ENCODE results near the gene GLYATL2.

Gene GLYATL2

GRCh38 chr11:58844361-58845005, at the start of gene GLYATL2:
GLYATL2 (minus strand) TSS chr11:58844704; CDS start chr11:58839612, 5,092 bp downstream.
- DNase-seq (no peak), ATAC-seq (no peak)

DNA sequence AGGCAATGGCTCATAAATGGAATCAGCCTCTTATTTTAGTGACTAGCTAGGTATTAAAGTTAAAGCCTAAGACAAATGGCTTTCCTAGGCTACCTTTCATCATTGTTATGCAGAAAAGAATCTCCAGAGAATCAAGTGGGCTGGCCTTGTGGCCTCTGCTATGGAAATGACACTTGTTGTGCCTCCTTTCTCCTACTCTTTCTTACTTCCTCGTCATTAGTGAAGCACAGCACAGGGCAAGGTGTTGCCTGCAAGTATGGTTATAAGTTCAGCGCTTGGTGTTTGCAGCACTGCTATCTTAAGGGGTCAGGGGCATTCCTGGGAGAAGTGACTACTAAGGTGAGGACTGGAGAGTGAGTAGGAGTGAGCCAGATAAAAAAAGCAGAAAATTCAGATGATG, 49.4 kb upstream of the GLYATL2 start:
- no peak for ATAC-seq
- no peak for DNase-seq

DNA sequence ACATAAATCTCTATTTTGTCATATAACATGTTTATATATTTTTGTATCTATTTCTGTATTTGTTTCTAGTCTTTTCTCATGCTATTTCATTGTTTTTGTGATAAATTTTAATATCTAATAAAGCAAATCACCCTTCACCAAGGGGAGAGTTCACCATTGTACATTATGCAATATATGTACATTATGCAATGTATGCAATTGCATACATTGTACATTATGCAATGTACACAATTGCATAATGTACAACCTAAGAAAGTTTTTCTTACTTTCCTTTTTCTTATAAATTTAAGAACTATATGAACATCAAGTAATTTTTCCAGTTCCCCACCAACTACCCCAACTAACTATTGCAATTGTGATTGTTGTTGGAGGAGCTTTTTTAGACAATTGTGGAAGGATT, 44.1 kb upstream of the GLYATL2 start:
- ATAC-seq (no peak), DNase-seq (no peak)

DNA sequence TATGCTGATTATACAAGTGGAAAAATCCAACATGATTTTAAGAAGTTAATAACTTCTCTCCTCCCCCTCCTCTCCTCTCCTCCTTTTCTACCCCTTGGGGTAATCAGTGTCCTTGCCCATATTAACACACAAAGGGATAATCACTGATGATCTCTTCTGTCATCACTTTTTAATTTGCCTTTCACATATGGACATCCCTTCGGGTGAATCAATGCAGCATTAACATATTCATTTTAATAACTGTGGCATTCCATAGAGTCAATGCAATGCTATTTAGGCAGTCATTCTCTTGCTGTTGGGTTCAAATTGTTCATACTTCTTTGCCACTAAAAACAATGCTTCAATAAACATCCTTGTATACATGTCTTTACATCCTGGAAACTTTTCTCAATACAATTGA, 42.9 kb upstream of the GLYATL2 start:
- no peak for DNase-seq
- ATAC-seq = no peak

- no peak for ATAC-seq
- DNase-seq = no peak
Measured at GRCh38 chr11:58880625-58881024, 36.1 kb upstream of the GLYATL2 start.

GRCh38 chr11:58880166-58880565, 35.7 kb upstream of the GLYATL2 start:
- ATAC-seq = no peak
- DNase-seq = no peak

GRCh38 chr11:58867556-58867955, 23.1 kb upstream of the GLYATL2 start:
- no peak for ATAC-seq

DNA sequence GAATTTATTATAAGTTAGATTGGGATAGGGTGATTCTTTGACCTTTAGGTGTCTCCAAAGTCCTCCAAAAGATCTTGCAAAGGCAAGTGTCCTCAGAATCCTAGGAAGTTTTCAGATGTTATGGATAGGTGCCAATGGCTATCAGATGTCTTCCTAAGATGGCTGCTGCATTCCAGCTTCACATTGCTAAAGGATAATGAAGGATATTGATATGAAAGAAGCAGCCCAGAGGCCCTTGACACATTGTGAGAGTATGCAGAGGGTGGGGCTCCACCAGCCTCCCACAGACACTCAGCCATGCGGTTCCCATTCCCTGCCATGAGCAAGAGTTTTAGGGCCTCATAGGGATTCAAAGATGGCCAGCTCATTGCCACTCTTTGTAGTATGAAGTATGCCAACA, 22.3 kb upstream of the GLYATL2 start:
- DNase-seq = no peak
- no peak for ATAC-seq

More at GRCh38 chr11:58867556-58867955, 23.1 kb upstream of the GLYATL2 start:
- DNase-seq = no peak

DNA sequence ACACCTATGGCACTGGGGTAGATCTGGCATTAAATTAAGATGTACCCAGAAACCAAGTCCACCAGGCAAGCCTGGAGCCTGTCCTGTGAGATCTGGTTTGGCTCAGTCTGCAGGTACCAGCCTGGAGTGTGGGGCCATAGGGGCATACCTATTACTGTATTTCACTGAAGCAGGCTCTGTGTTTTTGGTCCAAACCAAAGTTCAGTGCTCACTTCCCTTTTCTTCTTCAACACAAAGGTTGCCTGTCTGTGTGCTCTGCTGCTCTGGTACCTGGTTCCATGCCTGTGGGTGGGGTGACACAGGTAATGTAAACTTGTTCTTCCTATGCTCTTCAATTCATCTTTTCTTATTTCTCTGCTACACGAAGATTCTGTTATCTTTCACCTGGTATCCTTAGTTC, 19.8 kb upstream of the GLYATL2 start:
- no peak for DNase-seq
- no peak for ATAC-seq

DNA sequence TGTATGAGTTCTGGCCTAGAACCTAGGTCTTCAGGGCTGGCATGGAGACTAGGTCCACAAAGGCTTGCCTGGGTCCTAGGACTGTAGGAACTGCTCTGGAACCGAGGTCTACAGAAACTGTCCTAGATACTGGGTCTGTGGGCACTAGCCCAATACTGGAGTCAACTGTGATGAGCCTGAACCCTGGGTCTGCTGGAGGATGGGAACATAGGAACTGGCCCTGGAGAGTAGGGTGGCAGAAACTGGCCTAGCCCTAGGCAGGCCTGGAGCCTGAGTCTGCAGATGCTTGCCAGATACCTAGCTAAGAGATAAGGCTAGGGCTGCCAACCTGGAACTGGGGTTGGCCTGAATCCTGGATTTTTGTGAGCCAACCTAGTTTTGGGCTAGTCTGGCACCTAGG, 19.2 kb upstream of the GLYATL2 start:
- DNase-seq = no peak
- no peak for ATAC-seq

DNA sequence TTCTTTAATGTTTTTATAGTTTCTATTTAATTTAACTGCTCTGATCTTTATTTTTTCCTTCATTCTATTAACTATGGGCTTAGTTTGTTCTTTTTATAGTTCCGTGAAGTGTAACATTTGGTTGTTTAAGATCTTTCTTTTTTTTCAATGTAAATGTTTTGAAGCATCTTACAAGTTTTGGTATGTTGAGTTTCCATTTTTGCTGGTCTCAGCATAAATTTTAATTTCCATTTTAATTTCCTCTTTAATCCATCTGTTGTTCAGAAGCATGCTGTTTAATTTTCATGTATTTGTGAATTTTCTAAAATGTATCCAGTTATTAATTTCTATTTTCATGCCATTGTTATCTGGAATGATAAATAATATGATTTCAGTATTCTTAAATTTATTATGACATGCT, 17.0 kb upstream of the GLYATL2 start:
- DNase-seq = no peak

GRCh38 chr11:58856806-58857205, 12.3 kb upstream of the GLYATL2 start:
- DNase-seq = no peak

More for the DNA sequence above, 17.0 kb upstream of the GLYATL2 start:
- no peak for ATAC-seq

DNA sequence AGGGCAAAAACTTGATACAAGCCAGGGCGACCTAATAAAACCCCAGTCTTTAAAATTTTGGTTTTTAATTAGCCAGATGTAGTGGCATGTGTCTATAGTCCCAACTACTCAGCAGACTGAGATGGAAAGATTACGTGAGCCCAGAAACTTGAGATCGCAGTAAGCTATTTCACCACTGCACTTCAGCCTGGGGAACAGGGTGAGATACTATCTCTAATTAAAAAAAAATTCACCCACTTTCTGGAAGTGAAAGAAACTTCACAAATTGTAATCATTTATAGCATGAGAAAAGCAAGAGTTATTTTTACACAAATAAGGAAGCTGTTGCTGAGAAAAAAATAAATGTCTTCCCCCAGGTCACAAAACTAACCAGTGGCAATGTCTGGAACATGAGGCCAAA, 882 bp upstream of the GLYATL2 start:
- DNase-seq = no peak
- ATAC-seq = no peak

More at GRCh38 chr11:58856806-58857205, 12.3 kb upstream of the GLYATL2 start:
- no peak for ATAC-seq

DNA sequence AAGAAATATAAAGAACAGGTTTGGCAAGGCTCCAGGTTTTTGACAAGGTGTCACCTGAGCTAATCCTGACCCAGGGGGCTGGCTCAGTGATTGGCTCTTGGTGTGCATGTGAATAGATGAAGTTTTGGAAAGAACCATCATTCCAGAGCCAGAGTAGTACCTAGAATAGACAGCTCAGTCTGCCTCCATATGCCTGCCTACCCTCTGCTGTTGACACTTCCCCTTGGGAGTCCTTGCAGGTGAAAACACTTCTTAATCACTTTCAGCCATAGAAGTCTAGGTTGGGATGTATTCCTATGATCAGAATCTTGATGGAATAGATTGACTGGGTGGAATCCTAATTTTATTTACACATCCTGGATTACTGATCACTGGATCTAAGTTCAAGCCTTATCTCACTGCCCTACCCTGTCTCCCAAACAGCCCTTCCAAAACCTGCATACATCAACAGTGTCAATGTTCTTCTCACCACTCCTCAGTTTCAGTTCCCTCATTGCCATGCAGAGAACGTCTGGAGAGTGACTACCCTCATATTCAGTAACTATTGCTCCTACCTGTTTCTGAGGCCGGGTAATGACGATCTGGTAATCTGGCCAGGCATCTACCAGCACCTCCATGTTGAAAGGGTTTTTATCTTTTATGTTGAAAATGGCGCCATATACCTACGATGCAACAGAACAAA, 6.7 kb downstream of the GLYATL2 start:
- DNase-seq (no peak), ATAC-seq (no peak)

- DNase-seq = no peak
- ATAC-seq = no peak
Measured at GRCh38 chr11:58832056-58832645, 12.4 kb downstream of the GLYATL2 start.

GRCh38 chr11:58830673-58831301, 13.7 kb downstream of the GLYATL2 start:
- ATAC-seq (no peak), DNase-seq (no peak)

GRCh38 chr11:58829786-58830185, 14.7 kb downstream of the GLYATL2 start:
- ATAC-seq = no peak
- DNase-seq = no peak

- DNase-seq = no peak
- no peak for ATAC-seq
Measured at GRCh38 chr11:58813693-58814092, 30.8 kb downstream of the GLYATL2 start.

DNA sequence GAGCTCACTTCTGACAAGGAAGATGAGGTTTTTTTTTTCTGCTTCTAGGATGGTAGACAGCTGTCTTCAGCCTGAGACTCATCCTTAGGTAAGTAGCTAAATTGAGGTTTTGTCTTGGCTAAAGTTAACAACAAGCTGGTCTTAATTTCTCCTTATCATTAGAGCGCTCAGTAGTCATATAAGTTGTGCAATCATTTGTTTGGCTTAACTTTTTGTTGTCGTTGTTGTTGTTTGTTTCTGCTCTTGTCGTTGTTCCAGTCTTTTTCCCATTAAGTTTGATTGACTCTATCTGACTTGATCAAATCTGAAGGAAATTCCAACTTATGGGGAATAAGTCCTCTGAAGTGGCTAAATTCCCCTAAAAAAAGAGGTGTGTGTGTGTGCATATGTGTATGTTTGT, 33.0 kb downstream of the GLYATL2 start:
- ATAC-seq (no peak), DNase-seq (no peak)

- ATAC-seq = no peak
- no peak for DNase-seq
Measured at GRCh38 chr11:58807343-58807742, 37.2 kb downstream of the GLYATL2 start.

DNA sequence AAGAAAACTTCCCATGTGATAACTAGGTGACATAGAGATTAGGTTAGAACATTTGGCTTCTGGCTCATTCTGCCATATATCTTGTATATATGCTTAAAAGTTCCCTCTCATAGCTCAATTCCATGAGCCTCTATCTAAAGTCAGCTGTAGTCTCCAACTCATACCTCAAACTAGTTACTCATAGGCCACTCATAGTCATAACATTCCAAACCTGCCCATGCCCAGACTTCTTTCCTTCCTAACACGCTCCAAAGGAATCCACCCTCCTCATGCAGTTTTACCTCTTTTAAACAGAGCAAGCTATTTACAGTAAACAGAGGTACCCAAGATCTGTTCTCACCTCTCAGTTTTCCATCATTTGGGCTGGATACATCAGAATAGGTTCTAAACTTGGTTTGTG, 39.4 kb downstream of the GLYATL2 start:
- DNase-seq = no peak
- no peak for ATAC-seq

- ATAC-seq = no peak
- DNase-seq = no peak
Measured at GRCh38 chr11:58801974-58802545, 42.4 kb downstream of the GLYATL2 start.

DNA sequence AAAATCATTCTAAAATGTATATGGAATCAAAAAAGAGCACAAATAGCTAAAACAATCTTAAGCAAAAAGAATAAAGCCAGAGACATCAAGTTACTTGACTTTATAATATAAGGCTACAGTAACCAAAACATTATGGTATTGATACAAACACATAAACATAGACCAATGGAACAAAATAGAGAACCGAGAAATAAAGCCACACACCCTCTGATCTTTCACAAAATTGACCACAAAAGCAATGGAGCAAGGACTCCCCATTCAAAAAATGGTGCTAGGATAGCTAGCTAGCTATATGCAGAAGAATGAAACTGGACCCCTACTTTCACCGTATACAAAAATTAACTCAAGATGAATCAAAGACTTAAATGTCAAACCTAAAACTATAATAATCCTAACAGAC, 43.2 kb downstream of the GLYATL2 start:
- no peak for ATAC-seq

More for the DNA sequence above, 43.2 kb downstream of the GLYATL2 start:
- DNase-seq = no peak
